ENCODE data around the gene HTR5A.

The HTR5A gene

DNA sequence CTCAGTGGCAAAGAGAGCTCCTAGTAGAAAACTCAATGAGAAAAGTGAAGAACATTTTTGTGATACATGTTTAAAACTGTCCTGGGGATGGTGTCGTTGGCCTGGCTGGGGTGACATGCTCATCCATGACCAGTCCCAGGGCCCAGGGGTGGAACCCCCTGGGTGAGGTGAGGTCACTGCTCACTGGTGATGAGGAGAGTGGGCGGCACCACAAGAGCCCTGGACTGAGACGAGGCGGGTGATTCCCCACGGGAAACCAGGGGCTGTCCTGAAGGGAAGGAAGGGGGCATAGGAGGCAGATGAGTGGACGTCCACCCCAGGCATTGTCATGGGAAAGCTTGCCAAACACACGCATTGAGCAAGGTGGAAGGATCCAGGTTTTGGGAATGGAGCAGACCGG, 54.6 kb downstream of the HTR5A start (continued):
- TF ChIP-seq, protein P1, sequence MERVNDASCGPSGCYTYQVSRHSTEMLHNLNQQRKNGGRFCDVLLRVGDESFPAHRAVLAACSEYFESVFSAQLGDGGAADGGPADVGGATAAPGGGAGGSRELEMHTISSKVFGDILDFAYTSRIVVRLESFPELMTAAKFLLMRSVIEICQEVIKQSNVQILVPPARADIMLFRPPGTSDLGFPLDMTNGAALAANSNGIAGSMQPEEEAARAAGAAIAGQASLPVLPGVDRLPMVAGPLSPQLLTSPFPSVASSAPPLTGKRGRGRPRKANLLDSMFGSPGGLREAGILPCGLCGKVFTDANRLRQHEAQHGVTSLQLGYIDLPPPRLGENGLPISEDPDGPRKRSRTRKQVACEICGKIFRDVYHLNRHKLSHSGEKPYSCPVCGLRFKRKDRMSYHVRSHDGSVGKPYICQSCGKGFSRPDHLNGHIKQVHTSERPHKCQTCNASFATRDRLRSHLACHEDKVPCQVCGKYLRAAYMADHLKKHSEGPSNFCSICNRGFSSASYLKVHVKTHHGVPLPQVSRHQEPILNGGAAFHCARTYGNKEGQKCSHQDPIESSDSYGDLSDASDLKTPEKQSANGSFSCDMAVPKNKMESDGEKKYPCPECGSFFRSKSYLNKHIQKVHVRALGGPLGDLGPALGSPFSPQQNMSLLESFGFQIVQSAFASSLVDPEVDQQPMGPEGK (CRISPR knock-in tag; IDR thresholded peaks at IDR 0.05; ENCODE audit: borderline replicate concordance): no peak
- TF ChIP-seq GLIS3 (CRISPR knock-in tag; IDR thresholded peaks at IDR 0.05): no peak
- TF ChIP-seq, protein P2, sequence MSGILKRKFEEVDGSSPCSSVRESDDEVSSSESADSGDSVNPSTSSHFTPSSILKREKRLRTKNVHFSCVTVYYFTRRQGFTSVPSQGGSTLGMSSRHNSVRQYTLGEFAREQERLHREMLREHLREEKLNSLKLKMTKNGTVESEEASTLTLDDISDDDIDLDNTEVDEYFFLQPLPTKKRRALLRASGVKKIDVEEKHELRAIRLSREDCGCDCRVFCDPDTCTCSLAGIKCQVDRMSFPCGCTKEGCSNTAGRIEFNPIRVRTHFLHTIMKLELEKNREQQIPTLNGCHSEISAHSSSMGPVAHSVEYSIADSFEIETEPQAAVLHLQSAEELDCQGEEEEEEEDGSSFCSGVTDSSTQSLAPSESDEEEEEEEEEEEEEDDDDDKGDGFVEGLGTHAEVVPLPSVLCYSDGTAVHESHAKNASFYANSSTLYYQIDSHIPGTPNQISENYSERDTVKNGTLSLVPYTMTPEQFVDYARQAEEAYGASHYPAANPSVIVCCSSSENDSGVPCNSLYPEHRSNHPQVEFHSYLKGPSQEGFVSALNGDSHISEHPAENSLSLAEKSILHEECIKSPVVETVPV (CRISPR knock-in tag; IDR thresholded peaks at IDR 0.05): no peak

DNA sequence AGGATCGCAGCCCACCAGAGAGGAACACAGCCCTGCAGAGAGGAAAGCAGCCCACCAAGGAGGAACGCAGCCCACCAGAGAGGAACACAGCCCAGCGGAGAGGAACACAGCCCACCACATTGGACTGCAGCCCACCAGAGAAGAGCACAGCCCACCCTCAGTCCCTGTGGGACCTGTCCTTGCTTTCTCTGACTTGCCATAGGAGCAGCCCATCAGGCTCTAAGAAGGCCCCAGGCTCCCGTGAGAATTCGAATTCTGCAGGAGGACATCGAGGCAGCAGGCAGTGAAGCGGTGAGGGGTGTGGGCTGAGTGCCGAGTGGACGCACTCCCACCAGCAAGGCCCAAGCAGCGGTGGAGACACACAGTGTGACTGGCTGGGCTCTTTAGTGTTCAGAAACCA, 59.1 kb downstream of the HTR5A start:
- no peak for ATAC-seq
- no peak for TF ChIP-seq TCF4 (CRISPR knock-in tag; IDR thresholded peaks at IDR 0.05; ENCODE audit: borderline replicate concordance)
- no peak for TF ChIP-seq BACH2 (CRISPR knock-in tag; IDR thresholded peaks at IDR 0.05; ENCODE audit: borderline replicate concordance)
- TF ChIP-seq ZFP3 (CRISPR knock-in tag; IDR thresholded peaks at IDR 0.05): no peak
- TF ChIP-seq ZC3H10 (CRISPR knock-in tag; IDR thresholded peaks at IDR 0.05): no peak
- TF ChIP-seq ESRRG (CRISPR knock-in tag; IDR thresholded peaks at IDR 0.05): no peak
- TF ChIP-seq, protein P3, sequence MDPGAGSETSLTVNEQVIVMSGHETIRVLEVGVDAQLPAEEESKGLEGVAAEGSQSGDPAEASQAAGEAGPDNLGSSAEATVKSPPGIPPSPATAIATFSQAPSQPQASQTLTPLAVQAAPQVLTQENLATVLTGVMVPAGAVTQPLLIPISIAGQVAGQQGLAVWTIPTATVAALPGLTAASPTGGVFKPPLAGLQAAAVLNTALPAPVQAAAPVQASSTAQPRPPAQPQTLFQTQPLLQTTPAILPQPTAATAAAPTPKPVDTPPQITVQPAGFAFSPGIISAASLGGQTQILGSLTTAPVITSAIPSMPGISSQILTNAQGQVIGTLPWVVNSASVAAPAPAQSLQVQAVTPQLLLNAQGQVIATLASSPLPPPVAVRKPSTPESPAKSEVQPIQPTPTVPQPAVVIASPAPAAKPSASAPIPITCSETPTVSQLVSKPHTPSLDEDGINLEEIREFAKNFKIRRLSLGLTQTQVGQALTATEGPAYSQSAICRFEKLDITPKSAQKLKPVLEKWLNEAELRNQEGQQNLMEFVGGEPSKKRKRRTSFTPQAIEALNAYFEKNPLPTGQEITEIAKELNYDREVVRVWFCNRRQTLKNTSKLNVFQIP (CRISPR knock-in tag; IDR thresholded peaks at IDR 0.05; ENCODE audit: borderline replicate concordance, low read depth): no peak
- no peak for TF ChIP-seq ARNTL (CRISPR knock-in tag; IDR thresholded peaks at IDR 0.05; ENCODE audit: borderline replicate concordance, low read depth)
- no peak for TF ChIP-seq ZNF70 (CRISPR knock-in tag; IDR thresholded peaks at IDR 0.05)
- TF ChIP-seq ZFP30 (CRISPR knock-in tag; IDR thresholded peaks at IDR 0.05): no peak
- no peak for TF ChIP-seq PPARA (CRISPR knock-in tag; IDR thresholded peaks at IDR 0.05; ENCODE audit: borderline replicate concordance)
- no peak for TF ChIP-seq GLIS3 (CRISPR knock-in tag; IDR thresholded peaks at IDR 0.05)
- TF ChIP-seq CSDC2 (CRISPR knock-in tag; IDR thresholded peaks at IDR 0.05): no peak
- TF ChIP-seq OSR1 (CRISPR knock-in tag; IDR thresholded peaks at IDR 0.05): no peak
- TF ChIP-seq, protein P2 (CRISPR knock-in tag; IDR thresholded peaks at IDR 0.05): no peak
- TF ChIP-seq, protein P4, sequence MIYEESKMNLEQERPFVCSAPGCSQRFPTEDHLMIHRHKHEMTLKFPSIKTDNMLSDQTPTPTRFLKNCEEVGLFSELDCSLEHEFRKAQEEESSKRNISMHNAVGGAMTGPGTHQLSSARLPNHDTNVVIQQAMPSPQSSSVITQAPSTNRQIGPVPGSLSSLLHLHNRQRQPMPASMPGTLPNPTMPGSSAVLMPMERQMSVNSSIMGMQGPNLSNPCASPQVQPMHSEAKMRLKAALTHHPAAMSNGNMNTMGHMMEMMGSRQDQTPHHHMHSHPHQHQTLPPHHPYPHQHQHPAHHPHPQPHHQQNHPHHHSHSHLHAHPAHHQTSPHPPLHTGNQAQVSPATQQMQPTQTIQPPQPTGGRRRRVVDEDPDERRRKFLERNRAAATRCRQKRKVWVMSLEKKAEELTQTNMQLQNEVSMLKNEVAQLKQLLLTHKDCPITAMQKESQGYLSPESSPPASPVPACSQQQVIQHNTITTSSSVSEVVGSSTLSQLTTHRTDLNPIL (CRISPR knock-in tag; IDR thresholded peaks at IDR 0.05; ENCODE audit: low read depth): no peak
- TF ChIP-seq, protein P5, sequence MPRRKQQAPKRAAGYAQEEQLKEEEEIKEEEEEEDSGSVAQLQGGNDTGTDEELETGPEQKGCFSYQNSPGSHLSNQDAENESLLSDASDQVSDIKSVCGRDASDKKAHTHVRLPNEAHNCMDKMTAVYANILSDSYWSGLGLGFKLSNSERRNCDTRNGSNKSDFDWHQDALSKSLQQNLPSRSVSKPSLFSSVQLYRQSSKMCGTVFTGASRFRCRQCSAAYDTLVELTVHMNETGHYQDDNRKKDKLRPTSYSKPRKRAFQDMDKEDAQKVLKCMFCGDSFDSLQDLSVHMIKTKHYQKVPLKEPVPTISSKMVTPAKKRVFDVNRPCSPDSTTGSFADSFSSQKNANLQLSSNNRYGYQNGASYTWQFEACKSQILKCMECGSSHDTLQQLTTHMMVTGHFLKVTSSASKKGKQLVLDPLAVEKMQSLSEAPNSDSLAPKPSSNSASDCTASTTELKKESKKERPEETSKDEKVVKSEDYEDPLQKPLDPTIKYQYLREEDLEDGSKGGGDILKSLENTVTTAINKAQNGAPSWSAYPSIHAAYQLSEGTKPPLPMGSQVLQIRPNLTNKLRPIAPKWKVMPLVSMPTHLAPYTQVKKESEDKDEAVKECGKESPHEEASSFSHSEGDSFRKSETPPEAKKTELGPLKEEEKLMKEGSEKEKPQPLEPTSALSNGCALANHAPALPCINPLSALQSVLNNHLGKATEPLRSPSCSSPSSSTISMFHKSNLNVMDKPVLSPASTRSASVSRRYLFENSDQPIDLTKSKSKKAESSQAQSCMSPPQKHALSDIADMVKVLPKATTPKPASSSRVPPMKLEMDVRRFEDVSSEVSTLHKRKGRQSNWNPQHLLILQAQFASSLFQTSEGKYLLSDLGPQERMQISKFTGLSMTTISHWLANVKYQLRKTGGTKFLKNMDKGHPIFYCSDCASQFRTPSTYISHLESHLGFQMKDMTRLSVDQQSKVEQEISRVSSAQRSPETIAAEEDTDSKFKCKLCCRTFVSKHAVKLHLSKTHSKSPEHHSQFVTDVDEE (CRISPR knock-in tag; IDR thresholded peaks at IDR 0.05): no peak
- TF ChIP-seq ISL1 (CRISPR knock-in tag; IDR thresholded peaks at IDR 0.05): no peak
- no peak for TF ChIP-seq RARB (CRISPR knock-in tag; IDR thresholded peaks at IDR 0.05)
- TF ChIP-seq ZNF565 (CRISPR knock-in tag; conservative IDR thresholded peaks at IDR 0.05; ENCODE audit: low read depth): no peak
- TF ChIP-seq, protein P1 (CRISPR knock-in tag; IDR thresholded peaks at IDR 0.05; ENCODE audit: borderline replicate concordance): no peak

Data from SK-N-SH treated with all-trans-retinoic acid at 6 μM for 48 hours (cell line).